Measurements from ENCODE around the gene TBC1D1.

DNA sequence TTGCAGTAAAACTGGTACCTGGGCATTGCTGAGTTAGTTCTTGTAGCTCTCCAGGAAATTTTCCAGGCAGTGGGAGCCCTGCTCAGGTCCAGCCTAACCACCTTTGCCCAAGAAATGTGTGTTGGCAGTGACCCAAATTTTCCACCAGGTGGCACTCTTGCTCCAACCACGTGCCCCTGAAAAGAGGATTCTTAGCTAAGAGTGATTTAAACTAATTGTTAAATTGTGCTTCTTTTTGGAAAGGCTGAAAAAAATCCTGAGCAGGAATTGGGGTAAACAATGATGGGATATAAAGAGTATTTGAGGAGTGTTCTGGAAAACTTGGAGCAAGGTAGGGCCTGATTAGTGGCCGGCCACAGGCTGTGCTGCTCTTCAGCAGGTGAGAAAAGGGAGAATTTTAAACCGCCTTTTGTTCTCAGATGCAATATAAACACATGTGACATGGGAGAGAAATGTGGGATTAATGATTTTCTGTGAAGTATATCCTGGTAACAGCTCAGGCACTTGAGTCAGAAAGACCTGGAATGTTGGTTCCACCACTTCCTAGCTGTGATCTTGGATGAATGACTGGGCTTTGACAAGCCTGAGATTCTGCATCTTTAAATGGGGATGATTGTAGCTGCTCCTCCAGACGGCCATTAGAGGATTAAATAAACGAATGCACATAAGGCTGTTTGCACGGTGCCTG, 288.9 kb downstream of the TBC1D1 start:
- TF ChIP-seq CTCF (conservative IDR thresholded peaks at IDR 0.05), result peak; percentile 90
- no peak for TF ChIP-seq ZFX (IDR thresholded peaks at IDR 0.05)
